ENCODE results near the gene SORBS2.

GRCh38 chr4:185541251-185541727 lies 270.7 kb downstream of the SORBS2 start:
- no peak for TF ChIP-seq CTCF (IDR thresholded peaks at IDR 0.05; ENCODE audit: poor library complexity, severe bottlenecking)
- no peak for TF ChIP-seq POLR2AphosphoS5 (IDR thresholded peaks at IDR 0.05)
